HL-60/S4 treated with retinoic acid at 250 ng/mL for 4 days and 3 days (cell line): Measurements from ENCODE around the gene GUCY1A1.
"Not testable (repeated sequence)": the region's sequence is repeated elsewhere in the genome, so short reads cannot be mapped to it uniquely, and the experiment has no call there.

Experiments
- in situ Hi-C: fragments of 300-500 bp; cut with MboI; formaldehyde crosslinking; loops from 2 replicates; pipeline ENCODE4 v1.7.0; 2022; ENCODE audit warnings: low sequenced_read_pairs

GUCY1A1 gene

GRCh38 chr4:155666344-155667221 lies at the start of gene GUCY1A1:
Gene GUCY1A1, plus strand, starts transcription at chr4:155666848. Its CDS starts 30,020 bp downstream, at chr4:155696868.
- in situ Hi-C loops = no loop called here

GRCh38 chr4:155617296-155617695 lies 49.4 kb upstream of the GUCY1A1 start:
- in situ Hi-C loops = no loop called here

- in situ Hi-C loops = no loop called here
Observed at GRCh38 chr4:155618183-155618838, 48.3 kb upstream of the GUCY1A1 start.

GRCh38 chr4:155620637-155621036 lies 46.0 kb upstream of the GUCY1A1 start:
- in situ Hi-C loops = no loop called here

- in situ Hi-C loops = no loop called here
Observed at GRCh38 chr4:155624478-155624877, 42.2 kb upstream of the GUCY1A1 start.

- in situ Hi-C loops = no loop called here
Observed at GRCh38 chr4:155626561-155626960, 40.1 kb upstream of the GUCY1A1 start.

- in situ Hi-C loops = no loop called here
Observed at GRCh38 chr4:155629183-155629825, 37.3 kb upstream of the GUCY1A1 start.

GRCh38 chr4:155629956-155630355 lies 36.7 kb upstream of the GUCY1A1 start:
- in situ Hi-C loops = no loop called here

- in situ Hi-C loops = no loop called here
Observed at GRCh38 chr4:155632310-155632840, 34.3 kb upstream of the GUCY1A1 start.

GRCh38 chr4:155638195-155638965 lies 28.3 kb upstream of the GUCY1A1 start:
- in situ Hi-C loops = no loop called here

- in situ Hi-C loops = no loop called here
Observed at GRCh38 chr4:155639704-155640523, 26.7 kb upstream of the GUCY1A1 start.

- in situ Hi-C loops = no loop called here
Observed at GRCh38 chr4:155640751-155641150, 25.9 kb upstream of the GUCY1A1 start.

GRCh38 chr4:155643087-155643486 lies 23.6 kb upstream of the GUCY1A1 start:
- in situ Hi-C loops = no loop called here

GRCh38 chr4:155646001-155646400 lies 20.6 kb upstream of the GUCY1A1 start:
- in situ Hi-C loops = no loop called here

- in situ Hi-C loops = not testable (repeated sequence)
Observed at GRCh38 chr4:155650785-155651184, 15.9 kb upstream of the GUCY1A1 start.

- in situ Hi-C loops = no loop called here
Observed at GRCh38 chr4:155653052-155653451, 13.6 kb upstream of the GUCY1A1 start.

- in situ Hi-C loops = no loop called here
Observed at GRCh38 chr4:155656025-155656424, 10.6 kb upstream of the GUCY1A1 start.

- in situ Hi-C loops = no loop called here
Observed at GRCh38 chr4:155657169-155657568, 9.5 kb upstream of the GUCY1A1 start.

- in situ Hi-C loops = no loop called here
Observed at GRCh38 chr4:155657985-155658680, 8.5 kb upstream of the GUCY1A1 start.
